GM12865 (cell line): ENCODE results near the gene NT5DC2.

Experiments
- DNase-seq: peaks from one replicate; pipeline ENCODE4 v3.0.0; 2010; ENCODE audit warnings: low read depth
- H3K4me3 ChIP-seq: 2 replicates; pipeline ENCODE4 v1.5.1; 2011; ENCODE audit warnings: mild to moderate bottlenecking, low read depth, low read length, control low read depth
- TF ChIP-seq, protein P1 (sequence below): IDR thresholded peaks from 2 replicates; pipeline ENCODE4 v1.5.1; 2011; ENCODE audit warnings: low read length, control low read depth, low read depth, inconsistent platforms; ENCODE audit not compliant: insufficient read depth; ENCODE audit errors: missing control alignments

Gene NT5DC2

GRCh38 chr3:52513281-52513680 lies 20.4 kb downstream of the NT5DC2 start:
- DNase-seq, result no peak
- TF ChIP-seq, protein P1, sequence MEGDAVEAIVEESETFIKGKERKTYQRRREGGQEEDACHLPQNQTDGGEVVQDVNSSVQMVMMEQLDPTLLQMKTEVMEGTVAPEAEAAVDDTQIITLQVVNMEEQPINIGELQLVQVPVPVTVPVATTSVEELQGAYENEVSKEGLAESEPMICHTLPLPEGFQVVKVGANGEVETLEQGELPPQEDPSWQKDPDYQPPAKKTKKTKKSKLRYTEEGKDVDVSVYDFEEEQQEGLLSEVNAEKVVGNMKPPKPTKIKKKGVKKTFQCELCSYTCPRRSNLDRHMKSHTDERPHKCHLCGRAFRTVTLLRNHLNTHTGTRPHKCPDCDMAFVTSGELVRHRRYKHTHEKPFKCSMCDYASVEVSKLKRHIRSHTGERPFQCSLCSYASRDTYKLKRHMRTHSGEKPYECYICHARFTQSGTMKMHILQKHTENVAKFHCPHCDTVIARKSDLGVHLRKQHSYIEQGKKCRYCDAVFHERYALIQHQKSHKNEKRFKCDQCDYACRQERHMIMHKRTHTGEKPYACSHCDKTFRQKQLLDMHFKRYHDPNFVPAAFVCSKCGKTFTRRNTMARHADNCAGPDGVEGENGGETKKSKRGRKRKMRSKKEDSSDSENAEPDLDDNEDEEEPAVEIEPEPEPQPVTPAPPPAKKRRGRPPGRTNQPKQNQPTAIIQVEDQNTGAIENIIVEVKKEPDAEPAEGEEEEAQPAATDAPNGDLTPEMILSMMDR, result no peak
- no peak overlapping the region for H3K4me3 ChIP-seq

- H3K4me3 ChIP-seq, result no peak overlapping the region
- TF ChIP-seq, protein P1, result no peak
- DNase-seq, result no peak
Observed at GRCh38 chr3:52512727-52513126, 20.9 kb downstream of the NT5DC2 start.

DNA sequence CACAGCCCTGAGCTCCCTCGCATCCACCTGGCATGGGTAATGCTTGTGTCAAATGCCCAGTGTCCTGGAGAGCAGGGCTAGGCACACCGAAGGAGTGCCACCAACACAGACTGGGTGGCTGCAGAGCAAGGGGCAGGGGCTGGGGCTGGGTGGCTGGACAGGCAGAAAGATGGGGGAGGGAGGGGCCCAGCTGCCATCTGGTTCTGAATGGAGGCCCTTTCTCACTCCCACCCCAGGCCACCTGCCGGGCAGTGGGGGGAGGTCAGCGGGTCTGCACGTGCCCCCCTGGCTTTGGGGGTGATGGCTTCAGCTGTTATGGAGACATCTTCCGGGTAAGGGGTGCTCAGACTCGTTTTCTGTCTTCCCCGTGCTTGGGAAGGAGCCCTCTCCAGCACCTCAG lies 21.6 kb downstream of the NT5DC2 start:
- TF ChIP-seq, protein P1, result no peak
- DNase-seq, result no peak
- H3K4me3 ChIP-seq, result no peak overlapping the region

- no peak overlapping the region for H3K4me3 ChIP-seq
- TF ChIP-seq, protein P1, result no peak
- no peak for DNase-seq
Observed at GRCh38 chr3:52511509-52511908, 22.1 kb downstream of the NT5DC2 start.

DNA sequence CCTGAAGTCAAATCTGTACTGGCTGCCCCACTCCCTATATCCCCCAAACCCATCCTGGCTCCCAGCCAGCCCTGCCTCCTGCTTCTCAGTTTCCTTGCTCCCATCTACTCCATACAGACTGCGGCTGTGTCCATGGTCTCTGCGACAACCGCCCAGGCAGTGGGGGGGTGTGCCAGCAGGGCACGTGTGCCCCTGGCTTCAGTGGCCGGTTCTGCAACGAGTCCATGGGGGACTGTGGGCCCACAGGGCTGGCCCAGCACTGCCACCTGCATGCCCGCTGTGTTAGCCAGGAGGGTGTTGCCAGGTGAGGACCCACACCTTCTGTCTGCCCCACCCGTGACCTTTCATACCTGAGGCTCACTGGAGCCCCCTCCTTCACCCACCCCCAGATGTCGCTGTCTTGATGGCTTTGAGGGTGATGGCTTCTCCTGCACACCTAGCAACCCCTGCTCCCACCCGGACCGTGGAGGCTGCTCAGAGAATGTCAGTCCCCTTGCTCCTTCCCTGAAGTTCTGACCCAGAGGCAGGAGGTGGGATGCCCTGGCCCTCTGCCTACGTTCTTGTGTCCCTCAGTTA lies 23.8 kb downstream of the NT5DC2 start:
- DNase-seq, result no peak
- H3K4me3 ChIP-seq, result no peak overlapping the region
- TF ChIP-seq, protein P1, result peak; percentile 10

DNA sequence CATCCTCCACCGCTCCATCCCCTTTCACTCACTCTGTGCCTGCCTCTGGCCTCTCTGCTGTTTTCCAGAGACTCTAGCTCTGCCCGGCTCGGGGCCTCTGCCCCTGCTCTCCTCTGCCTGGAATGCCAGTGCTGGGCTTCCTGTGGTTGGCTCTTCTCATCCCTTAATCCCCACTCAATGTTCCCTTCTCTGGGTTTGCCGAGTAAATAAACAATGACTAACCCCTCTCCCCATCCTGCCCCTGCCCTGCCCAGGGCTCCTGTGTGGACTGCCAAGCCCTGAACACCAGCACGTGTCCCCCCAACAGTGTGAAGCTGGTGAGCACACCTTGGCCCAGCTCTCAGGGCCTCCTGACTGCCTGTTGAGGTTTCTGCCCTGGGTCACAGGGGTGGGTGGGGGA lies 26.3 kb downstream of the NT5DC2 start:
- no peak overlapping the region for H3K4me3 ChIP-seq
- TF ChIP-seq, protein P1, result no peak
- DNase-seq, result no peak
